Placental epithelial cell (primary cell): Measurements from ENCODE around the gene RMDN3. TPM values are rescaled to one million over a fixed set of nuclear protein-coding genes. Genes with fewer than 3 reads are reported as not detected.

Source experiments
- small RNA-seq: library from RNA; depleted of rRNA; stranded (forward); fragments of <200 nt; gene quantifications from one replicate; pipeline ENCODE3, GENCODE V24; 2012
- total RNA-seq: library from RNA; depleted of rRNA; stranded (reverse); fragments of >200 nt; gene quantifications from 2 replicates; pipeline ENCODE4 v1.2.3, GENCODE V29; 2012

The RMDN3 gene, protein sequence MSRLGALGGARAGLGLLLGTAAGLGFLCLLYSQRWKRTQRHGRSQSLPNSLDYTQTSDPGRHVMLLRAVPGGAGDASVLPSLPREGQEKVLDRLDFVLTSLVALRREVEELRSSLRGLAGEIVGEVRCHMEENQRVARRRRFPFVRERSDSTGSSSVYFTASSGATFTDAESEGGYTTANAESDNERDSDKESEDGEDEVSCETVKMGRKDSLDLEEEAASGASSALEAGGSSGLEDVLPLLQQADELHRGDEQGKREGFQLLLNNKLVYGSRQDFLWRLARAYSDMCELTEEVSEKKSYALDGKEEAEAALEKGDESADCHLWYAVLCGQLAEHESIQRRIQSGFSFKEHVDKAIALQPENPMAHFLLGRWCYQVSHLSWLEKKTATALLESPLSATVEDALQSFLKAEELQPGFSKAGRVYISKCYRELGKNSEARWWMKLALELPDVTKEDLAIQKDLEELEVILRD
- 13.3 and 16.1 TPM in 2 replicates for total RNA-seq

DNA sequence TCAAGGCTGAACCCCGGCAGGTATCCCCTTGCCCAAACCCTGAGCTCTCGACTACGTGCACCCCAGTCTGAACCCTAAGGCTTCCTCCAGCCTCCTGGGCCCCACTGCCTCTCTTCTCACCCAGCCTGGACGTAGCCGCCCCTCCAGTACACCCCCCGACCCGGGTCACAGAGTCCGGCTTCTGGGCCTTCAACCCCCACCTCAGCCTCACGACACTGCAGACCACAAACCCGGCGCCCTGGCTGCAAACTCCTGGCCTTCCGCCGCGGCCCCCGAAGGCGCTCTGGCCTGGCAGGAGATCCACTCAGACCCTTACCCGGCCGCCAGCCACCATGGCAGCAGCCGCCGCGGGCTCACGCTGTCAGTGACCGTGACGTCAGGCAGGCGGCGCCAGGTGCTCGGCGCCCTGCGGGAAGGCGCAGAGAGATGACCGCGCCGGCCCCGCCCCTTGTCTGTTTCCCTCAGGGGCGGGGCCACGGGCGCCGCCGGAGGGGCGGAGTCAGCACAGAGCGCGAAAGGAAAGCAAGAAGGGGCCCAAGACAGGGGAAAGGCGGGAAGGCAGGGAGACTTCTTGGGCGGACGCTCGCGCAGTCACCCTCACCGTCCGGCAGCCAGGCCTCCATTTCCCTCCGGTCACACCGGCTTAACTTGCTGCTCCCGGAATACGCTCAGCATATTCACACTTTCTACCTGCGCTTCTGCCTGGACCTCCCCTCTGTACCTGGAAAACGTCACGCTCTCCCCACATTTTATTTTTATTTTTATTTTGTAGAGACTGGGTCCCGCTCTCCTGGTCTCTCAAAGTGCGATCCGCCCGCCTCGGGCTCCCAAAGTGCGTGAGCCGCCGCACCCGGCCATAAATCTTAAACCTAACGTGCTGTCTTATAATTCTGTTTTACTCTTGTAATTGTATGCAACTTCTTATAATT, at the start of gene RMDN3:
Gene RMDN3, minus strand, starts transcription at position 372 of the 929 bp plus-strand sequence. CDS start 471 bp downstream, outside the sequence.

GRCh38 chr15:40769274-40770146, 14.5 kb upstream of the RMDN3 start, which contains the start of gene C15orf62:
TSS of gene C15orf62 (plus strand) at chr15:40769980. CDS start at chr15:40770496, 516 bp downstream.

DNA sequence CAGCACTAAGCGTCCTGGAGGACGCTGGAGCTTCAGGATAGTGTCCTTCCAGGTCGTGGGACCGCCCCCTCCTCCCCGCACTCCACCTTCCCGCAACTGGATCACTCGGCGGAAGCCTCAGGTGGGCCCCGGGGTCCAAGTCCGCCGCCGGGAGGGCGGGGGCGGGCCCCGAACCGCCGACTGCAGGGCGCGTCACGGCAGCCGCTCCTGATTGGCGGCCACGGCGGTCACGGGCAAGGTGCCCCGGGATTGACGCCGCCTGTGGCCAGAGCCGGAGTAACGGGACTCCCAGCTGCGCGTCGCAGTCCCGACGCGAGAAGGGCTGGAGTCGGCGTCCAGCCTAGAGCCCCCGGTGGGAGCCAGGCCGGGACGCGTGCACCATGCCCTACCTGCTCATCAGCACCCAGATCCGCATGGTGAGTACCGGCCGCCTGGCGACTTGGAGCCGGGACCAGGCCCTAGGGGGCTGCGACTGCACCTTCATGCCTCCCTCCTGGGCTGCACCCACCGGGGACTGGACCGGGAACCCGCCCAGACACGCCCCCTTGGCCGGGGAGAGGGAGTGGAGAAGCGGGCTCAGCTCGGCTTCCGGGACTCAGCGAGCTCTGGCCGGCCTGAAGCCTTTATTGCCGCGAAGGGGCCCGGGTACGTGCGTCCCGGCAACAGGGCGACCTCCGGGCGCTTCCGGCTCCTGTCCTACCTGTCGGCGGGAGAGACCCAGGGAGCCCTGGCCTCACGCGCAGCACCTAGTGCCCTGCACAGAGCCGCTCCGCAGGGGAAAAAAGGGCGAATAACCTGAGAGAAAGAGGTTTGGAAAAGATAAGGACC, 9.0 kb upstream of the RMDN3 start, which contains the start of gene GCHFR:
Gene GCHFR, plus strand, starts transcription at position 268 of the 828 bp plus-strand sequence. Its CDS starts 113 bp downstream, at position 381.

DNA sequence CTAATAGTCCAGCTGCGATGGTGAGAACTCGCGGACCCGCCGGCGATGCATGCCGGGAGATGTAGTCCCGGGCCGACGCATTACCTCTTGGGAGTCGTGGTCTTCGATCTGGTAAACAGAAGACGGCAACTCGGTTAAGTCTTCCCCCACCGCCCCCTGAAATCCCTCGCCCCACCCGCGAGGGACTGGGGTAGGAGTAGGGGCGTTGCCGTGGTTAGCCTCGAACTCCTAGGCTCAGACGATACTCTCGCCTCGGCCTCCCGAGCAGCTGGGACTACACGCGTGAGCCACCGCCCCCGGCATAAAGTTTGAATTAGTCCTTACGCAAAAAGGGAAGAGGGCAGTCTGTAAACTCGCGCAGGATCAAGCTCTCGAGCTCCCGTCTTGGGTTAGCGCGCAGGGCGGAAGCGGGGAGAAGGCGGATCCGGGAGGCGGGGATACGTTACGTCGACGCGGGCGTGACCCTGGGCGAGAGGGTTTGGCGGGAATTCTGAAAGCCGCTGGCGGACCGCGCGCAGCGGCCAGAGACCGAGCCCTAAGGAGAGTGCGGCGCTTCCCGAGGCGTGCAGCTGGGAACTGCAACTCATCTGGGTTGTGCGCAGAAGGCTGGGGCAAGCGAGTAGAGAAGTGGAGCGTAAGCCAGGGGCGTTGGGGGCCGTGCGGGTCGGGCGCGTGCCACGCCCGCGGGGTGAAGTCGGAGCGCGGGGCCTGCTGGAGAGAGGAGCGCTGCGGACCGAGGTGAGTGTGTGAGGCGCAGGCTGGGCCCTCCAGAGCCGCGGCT, 60.2 kb downstream of the RMDN3 start, which contains the start of gene RAD51:
Gene RAD51, plus strand, starts transcription at position 487 of the 781 bp plus-strand sequence. CDS start 3,585 bp downstream, outside the sequence.

Small RNA genes within 50 kb of the gene (small RNA-seq; reads per million reads assigned to genes)
- not detected for gene SUMO2P15

Other genes starting within 250 kb of the RMDN3 start
- gene CCDC32, start 190.2 kb downstream of the RMDN3 start, total RNA-seq = 20.0 and 38.9 TPM in 2 replicates
- 9.4 and 14.6 TPM in 2 replicates for gene RPUSD2, start 186.0 kb downstream of the RMDN3 start, total RNA-seq
- 3.9 and 10.8 TPM in 2 replicates for gene KNL1, start 161.0 kb downstream of the RMDN3 start, total RNA-seq
- gene RAD51, start 60.1 kb downstream of the RMDN3 start, total RNA-seq = 4.3 and 4.7 TPM in 2 replicates
- gene GCHFR, start 8.8 kb upstream of the RMDN3 start, total RNA-seq = 4.3 and 5.5 TPM in 2 replicates
- under 0.01 and 0.33 TPM in 2 replicates for gene C15orf62, start 14.7 kb upstream of the RMDN3 start, total RNA-seq
- 27.5 and 29.2 TPM in 2 replicates for gene ZFYVE19, start 51.8 kb upstream of the RMDN3 start, total RNA-seq
- gene DNAJC17, start 52.2 kb upstream of the RMDN3 start, total RNA-seq = 20.0 and 23.9 TPM in 2 replicates
- not detected in 2 replicates for gene PPP1R14D, start 73.5 kb upstream of the RMDN3 start, total RNA-seq
- gene SPINT1, start 88.8 kb upstream of the RMDN3 start, total RNA-seq = 122 and 190 TPM in 2 replicates
- 0.33 TPM in 1 of 2 replicates, not detected in the other for gene RHOV, start 119.0 kb upstream of the RMDN3 start, total RNA-seq
- gene VPS18, start 139.2 kb upstream of the RMDN3 start, total RNA-seq = 24.3 and 38.9 TPM in 2 replicates
- gene DLL4, start 174.1 kb upstream of the RMDN3 start, total RNA-seq = 0.22 TPM in 1 of 2 replicates, not detected in the other
- gene CHAC1, start 198.2 kb upstream of the RMDN3 start, total RNA-seq = 3.9 and 27.5 TPM in 2 replicates